Calu3 (cell line): ENCODE data around the gene DLGAP1. TPM values are rescaled to one million over a fixed set of nuclear protein-coding genes. Genes with fewer than 3 reads are reported as not detected.

Experiments used
- BruUV-seq: library from RNA; stranded (reverse); fragments of 400-500 nt; replicated peaks from 2 replicates; lab custom pipeline; 2021; lab: Mats Ljungman, UMichigan
- CTCF ChIA-PET: fragments of 300-600 bp; sonication (Branson Sonifier 250); formaldehyde crosslinking; loops from one replicate; lab custom pipeline; 2022; ENCODE audit warnings: antibody characterized with exemption; lab: Charles Lee
- DNase-seq: peaks from one replicate; pipeline ENCODE4 v3.0.0; 2022
- H3K27ac Mint-ChIP-seq: one replicate; pipeline ENCODE4 v1.8.0; 2022; ENCODE audit warnings: mixed read lengths; ENCODE audit not compliant: unreplicated experiment
- H3K27me3 Mint-ChIP-seq: one replicate; pipeline ENCODE4 v1.8.0; 2022; ENCODE audit warnings: mixed read lengths; ENCODE audit not compliant: unreplicated experiment
- H3K36me3 Mint-ChIP-seq: one replicate; pipeline ENCODE4 v1.8.0; 2022; ENCODE audit warnings: mild to moderate bottlenecking, moderate library complexity, mixed read lengths; ENCODE audit not compliant: insufficient read depth, unreplicated experiment
- H3K4me1 Mint-ChIP-seq: one replicate; pipeline ENCODE4 v1.8.0; 2022; ENCODE audit warnings: mild to moderate bottlenecking, low read depth, mixed read lengths; ENCODE audit not compliant: unreplicated experiment
- H3K4me3 Mint-ChIP-seq: one replicate; pipeline ENCODE4 v1.8.0; 2022; ENCODE audit warnings: mild to moderate bottlenecking, low read depth, moderate library complexity, mixed read lengths; ENCODE audit not compliant: unreplicated experiment
- H3K9me3 Mint-ChIP-seq: one replicate; pipeline ENCODE4 v1.8.0; 2022; ENCODE audit warnings: low read depth, mixed read lengths; ENCODE audit not compliant: unreplicated experiment
- intact Hi-C: fragments of 100-400 bp; cut with micrococcal nuclease; formaldehyde crosslinking; loops from one replicate; pipeline ENCODE4 v1.10.0; 2022; ENCODE audit not compliant: unreplicated experiment
- total RNA-seq: library from RNA; stranded (reverse); gene quantifications from 2 replicates; pipeline ENCODE4 v1.2.3, GENCODE V29; 2022
- TF ChIP-seq, protein P1 (sequence below): fragments of 200-600 bp; IDR thresholded peaks from one replicate; pipeline ENCODE4 v1.8.0; 2022; ENCODE audit warnings: antibody characterized with exemption; ENCODE audit not compliant: unreplicated experiment

Gene DLGAP1
- total RNA-seq, 1 experiment from 2014 or later: 9.0 TPM

DNA sequence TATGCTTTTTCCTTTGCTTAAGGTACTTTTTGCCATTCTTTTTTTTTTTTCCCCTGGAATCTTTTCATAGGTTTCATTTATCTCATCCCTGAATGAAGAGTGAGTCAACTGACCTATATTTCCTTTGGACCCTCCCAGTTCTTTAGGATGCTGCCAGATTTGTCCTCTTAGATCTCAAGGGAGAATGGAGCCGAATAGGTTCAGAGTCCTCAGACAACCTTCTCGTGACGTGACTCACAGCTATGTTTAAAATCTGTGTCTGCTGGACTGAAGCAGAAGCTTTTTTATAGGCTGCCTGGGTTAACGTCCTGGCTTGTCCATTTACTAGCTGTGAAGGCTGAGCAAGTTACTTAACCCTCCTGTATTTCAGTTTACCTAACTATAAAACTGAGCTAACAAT, 358.6 kb downstream of the DLGAP1 start:
- no peaks in the 10 kb centered on the region for H3K4me1 Mint-ChIP-seq
- H3K4me3 Mint-ChIP-seq: no peak overlapping the region
- intact Hi-C loops: no loop called here
- H3K36me3 Mint-ChIP-seq: no peaks in the 10 kb centered on the region
- H3K9me3 Mint-ChIP-seq: no peaks in the 10 kb centered on the region
- DNase-seq: no peak
- CTCF ChIA-PET: no interaction called here
- peaks cover 8% of the 10 kb centered on the region for H3K27me3 Mint-ChIP-seq
- no peak overlapping the region for H3K27ac Mint-ChIP-seq
- BruUV-seq: no TSS peak
- TF ChIP-seq, protein P1, sequence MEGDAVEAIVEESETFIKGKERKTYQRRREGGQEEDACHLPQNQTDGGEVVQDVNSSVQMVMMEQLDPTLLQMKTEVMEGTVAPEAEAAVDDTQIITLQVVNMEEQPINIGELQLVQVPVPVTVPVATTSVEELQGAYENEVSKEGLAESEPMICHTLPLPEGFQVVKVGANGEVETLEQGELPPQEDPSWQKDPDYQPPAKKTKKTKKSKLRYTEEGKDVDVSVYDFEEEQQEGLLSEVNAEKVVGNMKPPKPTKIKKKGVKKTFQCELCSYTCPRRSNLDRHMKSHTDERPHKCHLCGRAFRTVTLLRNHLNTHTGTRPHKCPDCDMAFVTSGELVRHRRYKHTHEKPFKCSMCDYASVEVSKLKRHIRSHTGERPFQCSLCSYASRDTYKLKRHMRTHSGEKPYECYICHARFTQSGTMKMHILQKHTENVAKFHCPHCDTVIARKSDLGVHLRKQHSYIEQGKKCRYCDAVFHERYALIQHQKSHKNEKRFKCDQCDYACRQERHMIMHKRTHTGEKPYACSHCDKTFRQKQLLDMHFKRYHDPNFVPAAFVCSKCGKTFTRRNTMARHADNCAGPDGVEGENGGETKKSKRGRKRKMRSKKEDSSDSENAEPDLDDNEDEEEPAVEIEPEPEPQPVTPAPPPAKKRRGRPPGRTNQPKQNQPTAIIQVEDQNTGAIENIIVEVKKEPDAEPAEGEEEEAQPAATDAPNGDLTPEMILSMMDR: no peak

DNA sequence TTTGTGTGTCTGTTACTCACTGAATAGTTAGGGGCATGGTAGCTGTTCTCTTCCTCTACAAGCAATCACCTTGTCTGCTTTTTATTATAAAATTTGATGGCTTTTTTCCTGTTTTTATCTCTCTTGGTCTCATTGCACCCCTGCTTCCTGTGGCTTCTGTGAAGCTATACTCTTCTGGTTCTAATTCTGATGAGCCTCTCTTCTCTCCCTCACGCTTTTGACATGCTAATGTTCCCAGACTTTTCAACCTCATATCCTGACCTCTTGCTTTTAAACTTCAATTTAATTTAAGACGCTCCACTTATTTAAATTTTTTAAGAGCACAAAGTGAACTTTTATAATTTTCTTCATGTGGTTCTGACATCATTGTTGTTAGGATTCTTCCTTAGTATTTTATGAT, 361.4 kb downstream of the DLGAP1 start:
- Mint-ChIP-seq H3K27ac (no peak overlapping the region), H3K4me1 (no peaks in the 10 kb centered on the region), H3K36me3 (no peaks in the 10 kb centered on the region), H3K9me3 (peaks cover 4% of the 10 kb centered on the region), H3K27me3 (peaks cover 8% of the 10 kb centered on the region), H3K4me3 (no peak overlapping the region)
- no peak for DNase-seq
- intact Hi-C loops: no loop called here
- TF ChIP-seq, protein P1: no peak
- no TSS peak for BruUV-seq
- CTCF ChIA-PET: no interaction called here

DNA sequence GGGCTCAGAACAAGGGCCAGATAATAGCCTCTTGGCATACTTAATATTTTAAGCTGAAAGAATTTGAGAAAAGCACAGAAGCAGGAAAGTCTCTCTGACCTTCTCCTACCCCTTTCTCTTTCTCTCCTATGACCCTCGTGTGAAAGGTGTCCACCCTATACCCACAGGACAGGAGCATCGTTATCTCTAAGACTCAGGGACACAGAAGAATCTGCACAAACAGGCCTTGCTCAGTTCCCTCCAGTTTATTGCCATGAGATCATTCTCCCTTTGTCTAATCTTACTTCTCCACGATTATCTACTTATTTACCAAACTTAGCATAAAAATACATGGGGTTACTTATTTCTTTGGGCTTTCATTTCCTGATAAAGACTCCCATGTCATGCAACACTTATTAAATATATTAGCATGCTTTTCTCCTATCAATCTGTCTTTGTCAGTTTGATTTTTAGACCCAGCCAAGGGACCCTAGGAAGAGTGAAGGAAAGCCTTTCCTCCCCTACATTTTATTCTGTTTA, 370.7 kb downstream of the DLGAP1 start:
- no peak overlapping the region for H3K4me3 Mint-ChIP-seq
- BruUV-seq: no TSS peak
- H3K27me3 Mint-ChIP-seq: no peaks in the 10 kb centered on the region
- no peak for DNase-seq
- TF ChIP-seq, protein P1: no peak
- intact Hi-C loops: no loop called here
- H3K4me1 Mint-ChIP-seq: no peaks in the 10 kb centered on the region
- CTCF ChIA-PET: no interaction called here
- no peak overlapping the region for H3K27ac Mint-ChIP-seq
- no peaks in the 10 kb centered on the region for H3K36me3 Mint-ChIP-seq
- H3K9me3 Mint-ChIP-seq: peaks cover 4% of the 10 kb centered on the region

DNA sequence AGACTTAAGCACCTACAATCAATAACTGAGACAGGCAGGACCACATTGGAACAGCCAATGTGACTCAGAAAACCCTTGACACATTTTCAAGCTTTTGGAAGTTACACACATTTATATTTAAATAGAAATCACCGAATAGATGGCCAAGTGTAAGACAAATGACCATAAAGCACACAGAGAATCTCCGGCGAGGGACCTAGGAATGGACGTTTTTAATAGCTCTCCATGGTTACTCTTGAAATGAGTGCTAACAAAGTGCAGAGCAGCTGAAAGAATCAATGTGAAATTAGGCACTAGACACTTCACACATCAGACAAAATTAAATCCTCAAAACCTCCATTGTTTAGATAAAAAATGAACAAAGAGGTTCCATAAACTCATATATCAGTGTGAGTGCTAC, 376.9 kb downstream of the DLGAP1 start:
- Mint-ChIP-seq H3K27me3 (no peaks in the 10 kb centered on the region), H3K4me1 (no peaks in the 10 kb centered on the region), H3K9me3 (no peaks in the 10 kb centered on the region), H3K4me3 (no peak overlapping the region), H3K27ac (no peak overlapping the region), H3K36me3 (no peaks in the 10 kb centered on the region)
- BruUV-seq: no TSS peak
- CTCF ChIA-PET: no interaction called here
- intact Hi-C loops: loop anchor here (10.0 kb wide), 1 partner anchor 193 kb away; no protein-coding TSS in a partner anchor
- DNase-seq: no peak
- TF ChIP-seq, protein P1: no peak
